Osteocyte (in vitro differentiated cells): Measurements from ENCODE around the gene GOLGA3. TPM values are rescaled to one million over a fixed set of nuclear protein-coding genes. Genes with fewer than 3 reads are reported as not detected.
"Not testable (repeated sequence)": the region's sequence is repeated elsewhere in the genome, so short reads cannot be mapped to it uniquely, and the experiment has no call there.

ENCODE experiments used
- DNase-seq: peaks from one replicate; pipeline ENCODE4 v3.0.0; 2021; ENCODE audit warnings: mixed read lengths; ENCODE audit not compliant: unreplicated experiment; ENCODE audit errors: extremely low spot score
- H3K27ac Mint-ChIP-seq: one replicate; pipeline ENCODE4 v1.8.0; 2021; ENCODE audit warnings: mild to moderate bottlenecking, mixed read lengths; ENCODE audit not compliant: unreplicated experiment
- H3K27me3 Mint-ChIP-seq: one replicate; pipeline ENCODE4 v1.8.0; 2021; ENCODE audit warnings: mixed read lengths; ENCODE audit not compliant: unreplicated experiment
- H3K36me3 Mint-ChIP-seq: one replicate; pipeline ENCODE4 v1.8.0; 2021; ENCODE audit warnings: mixed read lengths; ENCODE audit not compliant: unreplicated experiment
- H3K4me1 Mint-ChIP-seq: one replicate; pipeline ENCODE4 v1.8.0; 2021; ENCODE audit warnings: mixed read lengths; ENCODE audit not compliant: unreplicated experiment
- H3K4me3 Mint-ChIP-seq: one replicate; pipeline ENCODE4 v1.8.0; 2021; ENCODE audit warnings: mild to moderate bottlenecking, moderate library complexity, mixed read lengths; ENCODE audit not compliant: unreplicated experiment
- H3K9me3 Mint-ChIP-seq: one replicate; pipeline ENCODE4 v1.8.0; 2021; ENCODE audit warnings: mixed read lengths; ENCODE audit not compliant: unreplicated experiment
- CTCF ChIP-seq: fragments of 200-600 bp; sonication (generic); IDR thresholded peaks from 2 replicates; pipeline ENCODE4 v1.5.0; 2021; ENCODE audit warnings: antibody characterized with exemption, mild to moderate bottlenecking, moderate library complexity
- total RNA-seq: library from RNA; stranded (reverse); gene quantifications from 2 replicates; pipeline ENCODE4 v1.2.1, GENCODE V29; 2021

GOLGA3 gene
- total RNA-seq, 1 donor from 2014 or later, result 104 TPM

- Mint-ChIP-seq H3K4me3 (no peak overlapping the region), H3K36me3 (peaks cover 36% of the 10 kb centered on the region), H3K9me3 (no peaks in the 10 kb centered on the region), H3K4me1 (no peaks in the 10 kb centered on the region), H3K27ac (no peak overlapping the region), H3K27me3 (no peaks in the 10 kb centered on the region)
- TF ChIP-seq CTCF, result no peak
- no peak for DNase-seq
Measured at GRCh38 chr12:132836795-132837331, 8.2 kb upstream of the GOLGA3 start.

- DNase-seq, H3K27me3 Mint-ChIP-seq, H3K4me1 Mint-ChIP-seq, H3K4me3 Mint-ChIP-seq, H3K27ac Mint-ChIP-seq, H3K9me3 Mint-ChIP-seq: not testable (repeated sequence)
- peaks cover 31% of the 10 kb centered on the region for H3K36me3 Mint-ChIP-seq
Measured at GRCh38 chr12:132836230-132836629, 7.6 kb upstream of the GOLGA3 start.

GRCh38 chr12:132835076-132836025 is 6.7 kb upstream of the GOLGA3 start:
- no peak overlapping the region for H3K27ac Mint-ChIP-seq
- no peaks in the 10 kb centered on the region for H3K9me3 Mint-ChIP-seq
- H3K4me3 Mint-ChIP-seq, result no peak overlapping the region
- DNase-seq, result no peak
- TF ChIP-seq CTCF, result no peak
- no peaks in the 10 kb centered on the region for H3K4me1 Mint-ChIP-seq
- peaks cover 27% of the 10 kb centered on the region for H3K36me3 Mint-ChIP-seq
- H3K27me3 Mint-ChIP-seq, result no peaks in the 10 kb centered on the region

GRCh38 chr12:132834181-132834711 is 5.6 kb upstream of the GOLGA3 start:
- no peaks in the 10 kb centered on the region for H3K27me3 Mint-ChIP-seq
- TF ChIP-seq CTCF, result no peak
- DNase-seq, result no peak
- H3K27ac Mint-ChIP-seq, result no peak overlapping the region
- peaks cover 20% of the 10 kb centered on the region for H3K36me3 Mint-ChIP-seq
- peaks cover 5% of the 10 kb centered on the region for H3K4me1 Mint-ChIP-seq
- H3K9me3 Mint-ChIP-seq, result no peaks in the 10 kb centered on the region
- no peak overlapping the region for H3K4me3 Mint-ChIP-seq

GRCh38 chr12:132833341-132833740 is 4.7 kb upstream of the GOLGA3 start:
- TF ChIP-seq CTCF, result no peak
- peaks cover 5% of the 10 kb centered on the region for H3K4me1 Mint-ChIP-seq
- H3K36me3 Mint-ChIP-seq, result peaks cover 15% of the 10 kb centered on the region
- no peaks in the 10 kb centered on the region for H3K27me3 Mint-ChIP-seq
- no peak overlapping the region for H3K27ac Mint-ChIP-seq
- H3K9me3 Mint-ChIP-seq, result no peaks in the 10 kb centered on the region
- no peak for DNase-seq
- H3K4me3 Mint-ChIP-seq, result no peak overlapping the region
